Muscle layer of duodenum (tissue), 2 donors: Measurements from ENCODE around the gene SHB.

Experiments used
- H3K27ac ChIP-seq: one replicate; pipeline ENCODE4 v1.7.0; 2013; ENCODE audit warnings: mild to moderate bottlenecking, low read length
- H3K27me3 ChIP-seq: one replicate; pipeline ENCODE4 v1.7.0; 2013; ENCODE audit warnings: low read depth, mild to moderate bottlenecking, control low read depth, low read length
- H3K36me3 ChIP-seq, 2 donors: one replicate each; pipeline ENCODE4 v1.7.0; 2013; ENCODE audit warnings: low read length in 2 of 2, control low read depth in 1 of 2, mild to moderate bottlenecking in 1 of 2; ENCODE audit not compliant: insufficient read depth in 2 of 2, control insufficient read depth in 1 of 2
- H3K4me1 ChIP-seq, 2 donors: one replicate each; pipeline ENCODE4 v1.7.0; 2013; ENCODE audit warnings: low read length in 2 of 2, mild to moderate bottlenecking in 2 of 2, control low read depth in 1 of 2, moderate library complexity in 1 of 2; ENCODE audit not compliant: insufficient read depth in 2 of 2, control insufficient read depth in 1 of 2
- H3K4me3 ChIP-seq, 2 donors: one replicate each; pipeline ENCODE4 v1.7.0; 2013; ENCODE audit warnings: low read length in 2 of 2, low read depth in 1 of 2, mild to moderate bottlenecking in 1 of 2
- H3K9me3 ChIP-seq, 2 donors: one replicate each; pipeline ENCODE4 v1.7.0; 2013; ENCODE audit warnings: low read length in 2 of 2, control low read depth in 1 of 2, mild to moderate bottlenecking in 1 of 2; ENCODE audit not compliant: control insufficient read depth in 1 of 2
- donor health status: healthy.

SHB gene

DNA sequence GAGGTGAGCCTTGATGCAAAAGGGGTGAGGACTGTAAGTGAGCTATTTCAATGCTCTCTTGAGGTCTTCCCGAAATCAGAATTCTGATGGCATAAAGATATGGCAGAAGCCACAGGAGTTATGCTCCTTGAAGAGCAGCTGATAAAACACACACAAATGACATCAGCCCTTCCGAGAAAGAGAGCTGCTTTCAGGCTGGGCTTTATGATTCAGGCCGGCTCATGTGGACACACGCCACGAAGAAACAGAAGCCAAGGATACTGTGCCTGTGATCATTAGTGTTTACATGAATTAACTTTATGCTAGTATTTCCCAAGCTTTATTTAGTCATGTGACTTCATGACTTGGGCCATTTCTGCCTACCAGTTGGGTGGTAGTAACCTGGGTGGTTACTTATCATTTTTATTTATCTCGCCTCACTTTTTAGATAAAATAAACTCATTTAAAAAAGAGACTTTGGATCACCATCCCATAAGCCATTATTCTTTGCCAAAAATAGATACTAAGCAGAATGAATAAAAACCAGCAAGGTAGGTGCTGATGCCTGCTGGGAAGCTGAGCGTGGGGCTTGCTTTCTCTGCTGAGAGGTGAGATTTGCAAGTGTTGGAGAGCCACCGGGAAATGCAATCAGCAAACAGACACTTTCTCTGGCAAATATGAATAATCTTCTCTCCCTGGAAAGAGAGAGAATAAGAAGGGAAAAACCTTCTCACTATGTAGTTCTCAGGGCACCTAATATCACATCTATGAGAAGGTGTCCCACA is 92.1 kb downstream of the SHB start:
- H3K4me1 ChIP-seq, result peaks cover 4 to 5% of the 10 kb centered on the region in 2 donors
- H3K27me3 ChIP-seq, result no peaks in the 10 kb centered on the region
- no peak overlapping the region for H3K4me3 ChIP-seq
- no peaks in the 10 kb centered on the region for H3K9me3 ChIP-seq
- H3K36me3 ChIP-seq, result no peaks in the 10 kb centered on the region
- H3K27ac ChIP-seq, result peak overlapping the region; percentile 33

DNA sequence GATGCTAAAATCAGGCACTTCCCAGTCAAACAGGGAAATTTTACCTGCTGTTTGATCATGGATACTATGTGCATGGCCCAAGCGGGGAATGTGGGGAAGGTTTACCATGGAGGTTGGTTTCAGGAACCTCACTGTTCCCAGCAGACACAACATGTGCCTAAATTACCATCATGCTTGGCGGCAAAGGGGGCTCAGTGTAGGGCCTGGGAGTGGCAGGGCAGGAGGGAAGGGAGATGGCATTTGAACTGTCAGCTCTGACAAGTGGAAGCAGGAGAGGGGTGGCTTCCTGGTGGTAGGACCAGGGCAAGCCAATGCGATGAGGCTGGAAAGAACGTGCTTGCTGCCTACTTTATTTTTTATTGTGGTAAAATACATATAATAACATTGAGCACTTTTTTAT is 93.4 kb downstream of the SHB start:
- Histone ChIP-seq H3K9me3 (no peaks in the 10 kb centered on the region), H3K27ac (no peak overlapping the region), H3K4me3 (no peak overlapping the region)

GRCh38 chr9:37974506-37975173 is 94.4 kb downstream of the SHB start:
- no peak overlapping the region for H3K4me3 ChIP-seq
- H3K36me3 ChIP-seq, result no peaks in the 10 kb centered on the region
- H3K9me3 ChIP-seq, result no peaks in the 10 kb centered on the region
- H3K27me3 ChIP-seq, result no peaks in the 10 kb centered on the region
- H3K4me1 ChIP-seq, result peaks cover 4 to 5% of the 10 kb centered on the region in 2 donors
- no peak overlapping the region for H3K27ac ChIP-seq

More for the DNA sequence above, 93.4 kb downstream of the SHB start:
- H3K4me1 ChIP-seq, result peaks cover 4 to 5% of the 10 kb centered on the region in 2 donors
- no peaks in the 10 kb centered on the region for H3K36me3 ChIP-seq
- no peaks in the 10 kb centered on the region for H3K27me3 ChIP-seq

GRCh38 chr9:37972351-37972848 is 96.6 kb downstream of the SHB start:
- Histone ChIP-seq H3K4me3 (no peak overlapping the region), H3K36me3 (no peaks in the 10 kb centered on the region), H3K4me1 (peaks cover 4 to 5% of the 10 kb centered on the region in 2 donors), H3K9me3 (no peaks in the 10 kb centered on the region), H3K27me3 (no peaks in the 10 kb centered on the region), H3K27ac (no peak overlapping the region)

DNA sequence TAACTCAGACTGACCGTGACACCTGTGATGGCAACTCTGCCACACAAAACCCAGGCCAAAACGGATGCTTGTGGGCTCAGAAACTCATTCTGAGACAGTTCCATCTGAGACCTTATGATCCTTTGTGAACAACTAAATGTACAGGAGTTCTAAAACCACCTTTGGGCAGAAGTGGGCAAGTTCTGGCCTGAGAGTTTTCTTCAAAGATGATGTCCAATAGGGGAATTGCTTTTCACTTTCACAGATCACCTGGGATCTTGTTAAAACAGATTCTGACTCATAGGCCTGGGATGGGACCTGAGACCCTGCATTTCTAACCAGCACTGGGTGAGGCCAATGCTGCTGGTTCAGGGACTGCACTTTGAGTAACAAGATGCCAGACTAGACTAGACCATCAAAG is 97.3 kb downstream of the SHB start:
- H3K4me1 ChIP-seq, result peaks cover 0 to 4% of the 10 kb centered on the region in 2 donors
- H3K4me3 ChIP-seq, result no peak overlapping the region
- H3K27ac ChIP-seq, result no peak overlapping the region
- H3K27me3 ChIP-seq, result no peaks in the 10 kb centered on the region
- no peaks in the 10 kb centered on the region for H3K9me3 ChIP-seq
- no peaks in the 10 kb centered on the region for H3K36me3 ChIP-seq

- Histone ChIP-seq H3K36me3 (no peaks in the 10 kb centered on the region), H3K27ac (no peak overlapping the region), H3K27me3 (no peaks in the 10 kb centered on the region), H3K4me1 (peaks cover 0 to 4% of the 10 kb centered on the region in 2 donors), H3K9me3 (no peaks in the 10 kb centered on the region), H3K4me3 (no peak overlapping the region)
Observed at GRCh38 chr9:37971108-37971459, 97.9 kb downstream of the SHB start.

DNA sequence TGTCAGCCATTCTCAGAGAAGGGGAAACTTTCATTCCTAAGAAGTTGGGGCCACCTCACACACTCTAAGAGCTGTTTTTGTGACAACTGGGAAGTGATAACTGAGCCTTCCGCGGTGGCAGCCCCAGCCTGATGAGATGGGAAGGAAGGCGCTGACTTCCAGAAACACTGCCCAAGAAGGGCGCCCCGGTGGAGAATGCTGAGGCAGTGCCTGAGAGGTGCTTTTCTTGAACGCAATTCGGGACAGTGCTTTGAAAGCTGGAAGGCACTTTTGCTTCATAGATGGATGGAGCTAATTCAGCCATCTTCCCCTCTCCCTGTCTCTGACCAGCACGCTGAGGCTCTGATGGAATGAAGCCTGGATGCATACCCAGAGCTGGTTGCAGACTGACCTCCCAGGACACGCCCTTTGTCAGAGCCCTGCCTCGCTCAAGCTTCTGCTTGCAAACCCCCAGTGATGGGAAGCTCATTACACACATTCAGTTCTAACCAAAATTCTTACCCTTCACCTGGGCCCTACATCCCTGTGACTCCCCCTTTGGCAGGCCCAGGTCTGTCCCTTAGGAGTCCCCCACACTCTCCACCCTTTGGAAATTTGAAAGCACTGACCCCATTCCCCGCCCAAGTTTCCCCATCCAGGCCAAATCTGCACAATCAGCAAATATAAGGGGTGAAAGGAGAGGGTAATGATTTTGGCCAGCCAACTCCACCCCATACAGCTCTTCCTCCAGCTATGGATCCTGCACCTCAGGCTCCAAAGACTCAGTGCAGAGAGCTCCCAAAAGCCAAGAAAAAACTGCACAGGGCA is 98.5 kb downstream of the SHB start:
- Histone ChIP-seq H3K9me3 (no peaks in the 10 kb centered on the region), H3K4me1 (peaks cover 0 to 4% of the 10 kb centered on the region in 2 donors), H3K4me3 (no peak overlapping the region), H3K27me3 (no peaks in the 10 kb centered on the region), H3K27ac (no peak overlapping the region), H3K36me3 (no peaks in the 10 kb centered on the region)

GRCh38 chr9:37969558-37970300 is 99.3 kb downstream of the SHB start:
- H3K9me3 ChIP-seq, result no peaks in the 10 kb centered on the region
- H3K27me3 ChIP-seq, result no peaks in the 10 kb centered on the region
- H3K36me3 ChIP-seq, result no peaks in the 10 kb centered on the region
- no peak overlapping the region for H3K4me3 ChIP-seq
- peaks cover 0 to 4% of the 10 kb centered on the region in 2 donors for H3K4me1 ChIP-seq
- H3K27ac ChIP-seq, result no peak overlapping the region

DNA sequence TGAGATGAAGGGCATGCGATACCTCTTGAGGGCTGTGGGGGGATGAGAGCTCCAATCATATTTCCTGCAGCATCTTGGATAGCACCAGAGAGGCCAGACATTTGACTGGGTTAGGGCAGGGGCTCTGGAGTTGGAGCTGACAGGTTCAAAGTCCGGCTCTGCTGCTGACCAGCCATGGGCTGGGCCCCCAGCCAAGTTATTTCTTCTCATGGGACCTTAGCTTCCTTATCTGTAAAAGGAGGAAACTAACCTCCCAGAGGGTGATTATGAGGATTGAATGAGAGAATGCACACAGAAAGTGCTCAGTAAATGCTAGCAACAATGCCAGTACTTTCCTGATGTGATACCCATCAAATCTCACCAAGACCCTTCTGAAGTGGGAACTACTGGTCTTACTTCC is 99.9 kb downstream of the SHB start:
- Histone ChIP-seq H3K4me1 (peaks cover 0 to 4% of the 10 kb centered on the region in 2 donors), H3K4me3 (no peak overlapping the region), H3K27ac (no peak overlapping the region)

GRCh38 chr9:37968228-37968701 is 100.8 kb downstream of the SHB start:
- Histone ChIP-seq H3K36me3 (no peaks in the 10 kb centered on the region), H3K9me3 (no peaks in the 10 kb centered on the region), H3K27ac (no peak overlapping the region), H3K4me1 (peaks cover 0 to 4% of the 10 kb centered on the region in 2 donors), H3K27me3 (no peaks in the 10 kb centered on the region), H3K4me3 (no peak overlapping the region)

More for the DNA sequence above, 99.9 kb downstream of the SHB start:
- Histone ChIP-seq H3K27me3 (no peaks in the 10 kb centered on the region), H3K9me3 (no peaks in the 10 kb centered on the region), H3K36me3 (no peaks in the 10 kb centered on the region)
